RWPE1 (cell line): ENCODE measurements around the gene UVSSA.
"Not testable (repeated sequence)": the region's sequence is repeated elsewhere in the genome, so short reads cannot be mapped to it uniquely, and the experiment has no call there.

Experiments
- CTCF ChIA-PET: fragments of 350-600 bp; sonication (Branson Sonifier 250); formaldehyde crosslinking; extraction: SDS; loops from one replicate; lab custom pipeline; 2021; lab: Yijun Ruan, JAX
- POLR2A ChIA-PET: fragments of 400-600 bp; formaldehyde crosslinking; extraction: SDS; loops from one replicate; lab custom pipeline; 2020; ENCODE audit warnings: antibody characterized with exemption; ENCODE audit not compliant: low non-redundant PET; lab: Yijun Ruan, JAX
- DNase-seq: peaks from one replicate; pipeline ENCODE4 v3.0.0; 2012; ENCODE audit warnings: low spot score
- H3K27ac ChIP-seq: fragments of 450-650 bp; 2 replicates; pipeline ENCODE4 v1.5.1; 2017
- TF ChIP-seq, protein P1 (sequence below): fragments of 450-650 bp; conservative IDR thresholded peaks from 2 replicates; pipeline ENCODE4 v1.5.1; 2017; ENCODE audit warnings: low read depth, mild to moderate bottlenecking

Gene UVSSA

GRCh38 chr4:1417522-1418390 is 70.7 kb downstream of the UVSSA start:
- DNase-seq, result no peak
- TF ChIP-seq, protein P1, sequence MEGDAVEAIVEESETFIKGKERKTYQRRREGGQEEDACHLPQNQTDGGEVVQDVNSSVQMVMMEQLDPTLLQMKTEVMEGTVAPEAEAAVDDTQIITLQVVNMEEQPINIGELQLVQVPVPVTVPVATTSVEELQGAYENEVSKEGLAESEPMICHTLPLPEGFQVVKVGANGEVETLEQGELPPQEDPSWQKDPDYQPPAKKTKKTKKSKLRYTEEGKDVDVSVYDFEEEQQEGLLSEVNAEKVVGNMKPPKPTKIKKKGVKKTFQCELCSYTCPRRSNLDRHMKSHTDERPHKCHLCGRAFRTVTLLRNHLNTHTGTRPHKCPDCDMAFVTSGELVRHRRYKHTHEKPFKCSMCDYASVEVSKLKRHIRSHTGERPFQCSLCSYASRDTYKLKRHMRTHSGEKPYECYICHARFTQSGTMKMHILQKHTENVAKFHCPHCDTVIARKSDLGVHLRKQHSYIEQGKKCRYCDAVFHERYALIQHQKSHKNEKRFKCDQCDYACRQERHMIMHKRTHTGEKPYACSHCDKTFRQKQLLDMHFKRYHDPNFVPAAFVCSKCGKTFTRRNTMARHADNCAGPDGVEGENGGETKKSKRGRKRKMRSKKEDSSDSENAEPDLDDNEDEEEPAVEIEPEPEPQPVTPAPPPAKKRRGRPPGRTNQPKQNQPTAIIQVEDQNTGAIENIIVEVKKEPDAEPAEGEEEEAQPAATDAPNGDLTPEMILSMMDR, result no peak
- H3K27ac ChIP-seq, result no peak overlapping the region
- ChIA-PET CTCF (no interaction called here), POLR2A (no interaction called here)

DNA sequence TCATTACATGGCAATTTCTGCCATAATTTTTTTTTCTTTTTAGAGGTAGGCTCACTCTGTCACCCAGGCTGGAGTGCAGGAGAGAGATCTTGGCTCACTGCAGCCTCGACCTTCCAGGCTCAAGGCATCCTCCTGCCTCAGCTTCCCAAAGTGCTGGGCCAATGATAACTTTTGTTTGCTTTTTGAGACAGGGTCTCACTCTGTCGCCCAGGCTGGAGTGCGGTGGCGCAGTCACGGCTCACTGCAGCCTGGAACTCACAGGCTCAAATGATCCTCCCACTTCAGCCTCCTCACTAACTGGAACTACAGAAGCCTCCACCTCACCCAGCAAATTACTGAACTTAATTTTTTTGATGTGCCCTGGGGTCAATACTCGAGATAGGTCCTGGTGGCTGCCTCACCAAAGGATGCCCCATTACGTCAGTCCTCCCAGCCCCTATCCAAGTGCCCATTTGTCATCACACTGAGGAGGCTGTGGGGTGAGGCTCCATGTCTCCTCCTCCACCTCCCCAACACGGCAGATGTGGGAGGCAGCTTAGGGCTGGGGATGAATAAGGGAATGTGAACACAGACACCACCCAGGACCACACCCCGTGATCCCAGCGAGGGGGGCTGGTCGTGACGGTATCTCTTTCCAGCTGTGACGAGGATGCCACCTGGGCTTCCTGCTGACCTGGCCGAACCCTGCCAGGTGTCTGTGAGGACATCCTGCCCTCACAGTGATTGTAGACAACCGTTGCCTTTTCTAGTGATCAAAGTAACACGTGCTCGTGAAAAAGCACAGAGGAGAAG is 71.7 kb downstream of the UVSSA start:
- ChIA-PET CTCF (no interaction called here), POLR2A (no interaction called here)
- H3K27ac ChIP-seq, result no peak overlapping the region
- TF ChIP-seq, protein P1, result no peak
- DNase-seq, result no peak

DNA sequence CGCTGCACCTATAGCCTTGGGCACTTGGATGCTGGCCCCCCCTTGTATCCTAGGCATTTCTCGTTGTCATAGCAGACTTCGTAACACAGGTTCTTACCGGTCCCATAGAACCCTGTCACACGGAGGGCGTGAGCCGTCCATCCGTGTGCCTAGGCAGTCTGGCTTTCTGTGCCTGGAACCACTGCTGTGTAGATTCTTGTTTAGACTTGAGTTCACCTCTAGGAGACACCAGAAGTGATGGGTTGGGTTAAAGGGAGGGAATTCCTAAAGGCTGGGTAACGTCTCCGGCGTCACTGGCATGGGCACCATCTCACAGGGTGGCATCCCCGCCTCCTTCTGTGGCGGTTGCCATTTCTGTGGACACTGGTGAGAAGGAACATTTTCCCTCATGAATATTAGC is 72.7 kb downstream of the UVSSA start:
- ChIA-PET POLR2A (no interaction called here), CTCF (no interaction called here)
- DNase-seq, result no peak
- TF ChIP-seq, protein P1, result no peak
- H3K27ac ChIP-seq, result no peak overlapping the region

DNA sequence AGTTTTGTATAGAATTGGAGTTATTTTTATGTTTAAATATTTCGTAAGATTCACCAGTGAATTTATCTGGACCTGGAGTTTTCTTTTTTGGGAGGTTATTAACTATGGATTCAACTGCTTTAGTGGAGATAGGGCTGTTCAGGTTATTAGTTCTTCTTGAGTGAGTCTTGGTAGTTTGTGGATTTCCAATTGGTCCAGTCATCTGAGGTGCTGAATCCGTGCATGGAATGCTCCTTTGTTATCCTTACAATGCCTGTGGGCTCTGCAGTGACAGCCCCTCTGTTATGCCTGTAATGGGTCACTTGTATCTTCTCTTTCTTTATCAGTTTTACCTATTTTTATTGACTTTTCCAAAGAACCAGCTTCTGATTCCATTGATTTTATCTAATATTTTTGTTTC is 74.6 kb downstream of the UVSSA start:
- POLR2A ChIA-PET, result no interaction called here
- H3K27ac ChIP-seq, result no peak overlapping the region
- no peak for DNase-seq
- CTCF ChIA-PET, result no interaction called here
- TF ChIP-seq, protein P1, result no peak

- no peak for DNase-seq
- H3K27ac ChIP-seq, result no peak overlapping the region
- CTCF ChIA-PET, result no interaction called here
- TF ChIP-seq, protein P1, result no peak
- POLR2A ChIA-PET, result no interaction called here
Observed at GRCh38 chr4:1427010-1427409, 80.0 kb downstream of the UVSSA start.

DNA sequence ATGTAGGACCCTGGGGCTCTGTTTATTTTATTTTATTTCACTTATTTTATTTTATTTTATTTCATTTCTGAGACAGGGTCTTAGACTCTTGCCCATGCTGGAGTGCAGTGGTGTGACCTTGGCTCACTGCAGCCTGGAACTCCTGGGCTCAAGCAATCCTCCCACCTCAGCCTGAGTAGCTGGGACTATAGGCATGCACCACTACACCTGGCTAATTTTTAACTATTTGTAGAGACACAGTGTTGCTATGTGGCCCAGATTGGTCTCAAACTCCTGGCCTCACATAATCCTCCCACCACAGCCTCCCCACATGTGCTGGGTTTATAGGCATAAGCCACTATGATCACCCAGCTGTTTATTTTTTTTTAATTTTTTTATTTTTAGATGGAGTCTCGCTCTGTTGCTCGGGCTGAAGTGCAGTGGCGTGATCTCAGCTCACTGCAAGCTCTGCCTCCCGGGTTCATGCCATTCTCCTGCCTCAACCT is 96.7 kb downstream of the UVSSA start:
- DNase-seq, H3K27ac ChIP-seq, POLR2A ChIA-PET: not testable (repeated sequence)
- CTCF ChIA-PET, result interaction anchor here (0.6 kb wide), 1 partner anchor 20 kb away, joined by 3 read pairs; no protein-coding TSS in a partner anchor
